ENCODE measurements around the gene SCP2D1. TPM values are rescaled to one million over a fixed set of nuclear protein-coding genes. Genes with fewer than 3 reads are reported as not detected.

Gene SCP2D1
- total and polyA plus RNA-seq, 2 donors (not counting 1 experiment from before 2014, with no cell fraction given), result not detected

DNA sequence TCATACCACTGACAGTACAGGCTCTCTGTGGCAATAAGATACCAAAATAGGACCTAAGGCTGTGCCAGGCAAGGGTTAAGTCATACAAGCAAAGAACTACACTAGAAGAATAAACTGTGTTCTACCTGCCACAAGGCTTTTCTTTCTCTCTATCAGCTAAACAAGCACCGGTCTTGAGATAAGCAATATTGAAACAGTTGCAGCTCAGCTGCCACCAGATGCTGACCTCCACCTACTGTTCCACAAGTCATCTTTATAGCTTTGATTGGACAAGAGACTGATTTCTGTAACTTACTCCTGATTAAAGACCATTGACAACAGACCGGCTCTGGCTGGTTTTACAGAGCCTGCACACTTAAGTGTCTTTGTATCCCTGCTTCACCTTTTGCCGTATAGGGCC, 24.1 kb downstream of the SCP2D1 start:
- Mint-ChIP-seq H3K4me1 (no peaks in the 10 kb centered on the region), H3K27me3 (peaks cover 4% of the 10 kb centered on the region), H3K27ac (no peak overlapping the region), H3K4me3 (no peak overlapping the region), H3K9me3 (ENCODE audit: insufficient read depth) (peaks cover 2% of the 10 kb centered on the region)
- DNase-seq (no peak), ATAC-seq (ENCODE audit: low read depth) (no peak)
- Histone ChIP-seq H3K4me3 (ENCODE audit: control extremely low read depth in 1 of 5, extremely low read depth in 1 of 5, insufficient read depth in 1 of 5, low read depth in 2 of 5, low read length in 4 of 5) (no peak overlapping the region), H4K20me1 (ENCODE audit: control insufficient read depth, insufficient read depth, low read length, poor library complexity, severe bottlenecking) (no peaks in the 10 kb centered on the region), H3K27me3 (replicated peaks in 1 of 4; ENCODE audit: control extremely low read depth in 1 of 4, control insufficient read depth in 3 of 4, insufficient read depth in 4 of 4, low read length in 3 of 4) (peaks cover 0 to 2% (median 0%) of the 10 kb centered on the region in 4 experiments), H3K27ac (ENCODE audit: low read length in 2 of 2) (no peak overlapping the region), H3K9ac (ENCODE audit: low read length) (no peak overlapping the region), H2AFZ (ENCODE audit: insufficient read depth, low read depth, low read length, poor library complexity, severe bottlenecking) (no peak overlapping the region), H3K36me3 (replicated peaks in 1 of 2; ENCODE audit: control extremely low read depth in 1 of 2, control insufficient read depth in 1 of 2, extremely low read depth in 1 of 2, insufficient read depth in 2 of 2, low read length in 1 of 2) (no peaks in the 10 kb centered on the region), H3K4me2 (replicated peaks; ENCODE audit: low read depth, low read length, poor library complexity, severe bottlenecking) (no peak overlapping the region), H3K4me1 (ENCODE audit: control insufficient read depth in 2 of 2, insufficient read depth in 2 of 2, low read length in 2 of 2) (no peaks in the 10 kb centered on the region), H3K79me2 (ENCODE audit: control insufficient read depth, insufficient read depth, low read length) (no peaks in the 10 kb centered on the region), H3K9me3 (ENCODE audit: control extremely low read depth in 1 of 3, control insufficient read depth in 2 of 3, insufficient read depth in 1 of 3, low read length in 2 of 3) (peaks cover 0 to 3% (median 0%) of the 10 kb centered on the region in 3 donors)
- CTCF ChIA-PET, result no interaction called here
- POLR2A ChIA-PET, result no interaction called here
- TF ChIP-seq, protein P1, sequence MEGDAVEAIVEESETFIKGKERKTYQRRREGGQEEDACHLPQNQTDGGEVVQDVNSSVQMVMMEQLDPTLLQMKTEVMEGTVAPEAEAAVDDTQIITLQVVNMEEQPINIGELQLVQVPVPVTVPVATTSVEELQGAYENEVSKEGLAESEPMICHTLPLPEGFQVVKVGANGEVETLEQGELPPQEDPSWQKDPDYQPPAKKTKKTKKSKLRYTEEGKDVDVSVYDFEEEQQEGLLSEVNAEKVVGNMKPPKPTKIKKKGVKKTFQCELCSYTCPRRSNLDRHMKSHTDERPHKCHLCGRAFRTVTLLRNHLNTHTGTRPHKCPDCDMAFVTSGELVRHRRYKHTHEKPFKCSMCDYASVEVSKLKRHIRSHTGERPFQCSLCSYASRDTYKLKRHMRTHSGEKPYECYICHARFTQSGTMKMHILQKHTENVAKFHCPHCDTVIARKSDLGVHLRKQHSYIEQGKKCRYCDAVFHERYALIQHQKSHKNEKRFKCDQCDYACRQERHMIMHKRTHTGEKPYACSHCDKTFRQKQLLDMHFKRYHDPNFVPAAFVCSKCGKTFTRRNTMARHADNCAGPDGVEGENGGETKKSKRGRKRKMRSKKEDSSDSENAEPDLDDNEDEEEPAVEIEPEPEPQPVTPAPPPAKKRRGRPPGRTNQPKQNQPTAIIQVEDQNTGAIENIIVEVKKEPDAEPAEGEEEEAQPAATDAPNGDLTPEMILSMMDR (IDR thresholded peaks at IDR 0.05), result no peak
- TF ChIP-seq EZH2 (IDR thresholded peaks at IDR 0.05; ENCODE audit: borderline replicate concordance, insufficient read depth, low read depth, low read length, poor library complexity, severe bottlenecking), result no peak
- 97% methylated on average over 3 of the region's 3 CpGs for WGBS (ENCODE audit: insufficient coverage)
- intact Hi-C loops (cut with micrococcal nuclease), result no loop called here

GRCh38 chr20:18839507-18840247, 26.1 kb downstream of the SCP2D1 start:
- DNase-seq (no peak), ATAC-seq (ENCODE audit: low read depth) (no peak)
- peaks cover 0 to 3% (median 0%) of the 10 kb centered on the region in 3 donors for H3K9me3 ChIP-seq (ENCODE audit: control extremely low read depth in 1 of 3, control insufficient read depth in 2 of 3, insufficient read depth in 1 of 3, low read length in 2 of 3)
- no peak for TF ChIP-seq EZH2 (IDR thresholded peaks at IDR 0.05; ENCODE audit: borderline replicate concordance, insufficient read depth, low read depth, low read length, poor library complexity, severe bottlenecking)
- TF ChIP-seq, protein P1 (IDR thresholded peaks at IDR 0.05), result no peak
- no peak overlapping the region for H3K4me2 ChIP-seq (replicated peaks; ENCODE audit: low read depth, low read length, poor library complexity, severe bottlenecking)
- Mint-ChIP-seq H3K4me1 (no peaks in the 10 kb centered on the region), H3K27ac (no peak overlapping the region), H3K4me3 (no peak overlapping the region), H3K27me3 (peaks cover 4% of the 10 kb centered on the region), H3K9me3 (ENCODE audit: insufficient read depth) (peaks cover 2% of the 10 kb centered on the region)
- 100% methylated on average over 4 of the region's 6 CpGs for WGBS (ENCODE audit: insufficient coverage)
- H3K4me3 ChIP-seq (ENCODE audit: control extremely low read depth in 1 of 5, extremely low read depth in 1 of 5, insufficient read depth in 1 of 5, low read depth in 2 of 5, low read length in 4 of 5), result no peak overlapping the region
- H3K27me3 ChIP-seq (replicated peaks in 1 of 4; ENCODE audit: control extremely low read depth in 1 of 4, control insufficient read depth in 3 of 4, insufficient read depth in 4 of 4, low read length in 3 of 4), result peaks cover 0 to 2% (median 0%) of the 10 kb centered on the region in 4 experiments
- ChIA-PET POLR2A (no interaction called here), CTCF (no interaction called here)
- no peaks in the 10 kb centered on the region for H3K4me1 ChIP-seq (ENCODE audit: control insufficient read depth in 2 of 2, insufficient read depth in 2 of 2, low read length in 2 of 2)
- intact Hi-C loops (cut with micrococcal nuclease), result no loop called here
- H3K9ac ChIP-seq (ENCODE audit: low read length), result no peak overlapping the region
- no peak overlapping the region for H2AFZ ChIP-seq (ENCODE audit: insufficient read depth, low read depth, low read length, poor library complexity, severe bottlenecking)
- H3K27ac ChIP-seq (ENCODE audit: low read length in 2 of 2), result no peak overlapping the region
- H4K20me1 ChIP-seq (ENCODE audit: control insufficient read depth, insufficient read depth, low read length, poor library complexity, severe bottlenecking), result no peaks in the 10 kb centered on the region
- H3K79me2 ChIP-seq (ENCODE audit: control insufficient read depth, insufficient read depth, low read length), result no peaks in the 10 kb centered on the region
- H3K36me3 ChIP-seq (replicated peaks in 1 of 2; ENCODE audit: control extremely low read depth in 1 of 2, control insufficient read depth in 1 of 2, extremely low read depth in 1 of 2, insufficient read depth in 2 of 2, low read length in 1 of 2), result no peaks in the 10 kb centered on the region

Data from B cell (primary cell).